ENCODE results near the gene LTBP1.
A peak's percentile ranks its signal among the peaks of the same experiment; 100 is the strongest.

The LTBP1 gene

GRCh38 chr2:33408109-33408508, 461.4 kb downstream of the LTBP1 start:
- TF ChIP-seq CREB1 (IDR thresholded peaks at IDR 0.05; ENCODE audit: low read depth): no peak
- no peak for TF ChIP-seq MAX (IDR thresholded peaks at IDR 0.05)
- no peak for TF ChIP-seq RAD21 (IDR thresholded peaks at IDR 0.05; ENCODE audit: low read depth)
- TF ChIP-seq EGR1 (IDR thresholded peaks at IDR 0.05): no peak

GRCh38 chr2:33409417-33409955, 462.7 kb downstream of the LTBP1 start:
- TF ChIP-seq MAX (IDR thresholded peaks at IDR 0.05): no peak
- no peak for TF ChIP-seq TAF1 (IDR thresholded peaks at IDR 0.05; ENCODE audit: low read depth)
- TF ChIP-seq CREB1 (IDR thresholded peaks at IDR 0.05; ENCODE audit: low read depth): no peak
- TF ChIP-seq REST (IDR thresholded peaks at IDR 0.05; ENCODE audit: low read depth): no peak
- no peak for TF ChIP-seq EGR1 (IDR thresholded peaks at IDR 0.05)
- TF ChIP-seq FOXM1 (IDR thresholded peaks at IDR 0.05; ENCODE audit: borderline replicate concordance, low read depth): no peak
- no peak for TF ChIP-seq TEAD4 (IDR thresholded peaks at IDR 0.05)
- TF ChIP-seq RAD21 (IDR thresholded peaks at IDR 0.05; ENCODE audit: low read depth): no peak
- no peak for TF ChIP-seq TCF12 (IDR thresholded peaks at IDR 0.05; ENCODE audit: low read depth)
- no peak for TF ChIP-seq ZBTB7A (IDR thresholded peaks at IDR 0.05; ENCODE audit: low read depth)
- no peak for TF ChIP-seq USF1 (IDR thresholded peaks at IDR 0.05)
- TF ChIP-seq CEBPB (IDR thresholded peaks at IDR 0.05): no peak
- TF ChIP-seq YY1 (IDR thresholded peaks at IDR 0.05; ENCODE audit: low read depth): no peak
- no peak for TF ChIP-seq NFIC (IDR thresholded peaks at IDR 0.05)
- TF ChIP-seq EP300 (IDR thresholded peaks at IDR 0.05; ENCODE audit: borderline replicate concordance): no peak

- TF ChIP-seq CEBPB (IDR thresholded peaks at IDR 0.05): no peak
Measured at GRCh38 chr2:33411765-33412164, 465.0 kb downstream of the LTBP1 start.

GRCh38 chr2:33412920-33413319, 466.2 kb downstream of the LTBP1 start:
- TF ChIP-seq EGR1 (IDR thresholded peaks at IDR 0.05): no peak
- TF ChIP-seq MAX (IDR thresholded peaks at IDR 0.05): no peak
- TF ChIP-seq RAD21 (IDR thresholded peaks at IDR 0.05; ENCODE audit: low read depth): peak; percentile 50

GRCh38 chr2:33419581-33420200, 472.9 kb downstream of the LTBP1 start:
- TF ChIP-seq CREB1 (IDR thresholded peaks at IDR 0.05; ENCODE audit: low read depth): no peak
- no peak for TF ChIP-seq REST (IDR thresholded peaks at IDR 0.05; ENCODE audit: low read depth)
- no peak for TF ChIP-seq MAX (IDR thresholded peaks at IDR 0.05)
- no peak for TF ChIP-seq EP300 (IDR thresholded peaks at IDR 0.05; ENCODE audit: borderline replicate concordance)
- no peak for TF ChIP-seq USF1 (IDR thresholded peaks at IDR 0.05)
- no peak for TF ChIP-seq TEAD4 (IDR thresholded peaks at IDR 0.05)
- TF ChIP-seq FOXM1 (IDR thresholded peaks at IDR 0.05; ENCODE audit: borderline replicate concordance, low read depth): no peak
- TF ChIP-seq RAD21 (IDR thresholded peaks at IDR 0.05; ENCODE audit: low read depth): no peak
- no peak for TF ChIP-seq EGR1 (IDR thresholded peaks at IDR 0.05)
- no peak for TF ChIP-seq YY1 (IDR thresholded peaks at IDR 0.05; ENCODE audit: low read depth)
- TF ChIP-seq ZBTB7A (IDR thresholded peaks at IDR 0.05; ENCODE audit: low read depth): no peak
- no peak for TF ChIP-seq NFIC (IDR thresholded peaks at IDR 0.05)
- no peak for TF ChIP-seq CEBPB (IDR thresholded peaks at IDR 0.05)
- TF ChIP-seq TCF12 (IDR thresholded peaks at IDR 0.05; ENCODE audit: low read depth): no peak
- TF ChIP-seq TAF1 (IDR thresholded peaks at IDR 0.05; ENCODE audit: low read depth): no peak

GRCh38 chr2:33420726-33421125, 474.0 kb downstream of the LTBP1 start:
- TF ChIP-seq RAD21 (IDR thresholded peaks at IDR 0.05; ENCODE audit: low read depth) (no peak), CREB1 (IDR thresholded peaks at IDR 0.05; ENCODE audit: low read depth) (no peak), NFIC (IDR thresholded peaks at IDR 0.05) (no peak), MAX (IDR thresholded peaks at IDR 0.05) (no peak), CEBPB (IDR thresholded peaks at IDR 0.05) (no peak), USF1 (IDR thresholded peaks at IDR 0.05) (no peak), ZBTB7A (IDR thresholded peaks at IDR 0.05; ENCODE audit: low read depth) (no peak), REST (IDR thresholded peaks at IDR 0.05; ENCODE audit: low read depth) (no peak), TAF1 (IDR thresholded peaks at IDR 0.05; ENCODE audit: low read depth) (no peak), EP300 (IDR thresholded peaks at IDR 0.05; ENCODE audit: borderline replicate concordance) (no peak), EGR1 (IDR thresholded peaks at IDR 0.05) (no peak), TCF12 (IDR thresholded peaks at IDR 0.05; ENCODE audit: low read depth) (no peak), FOXM1 (IDR thresholded peaks at IDR 0.05; ENCODE audit: borderline replicate concordance, low read depth) (no peak), YY1 (IDR thresholded peaks at IDR 0.05; ENCODE audit: low read depth) (no peak), TEAD4 (IDR thresholded peaks at IDR 0.05) (no peak)

Data from Ishikawa (cell line).